PC-9 (cell line): ENCODE measurements around the gene SGMS1. TPM values are rescaled to one million over a fixed set of nuclear protein-coding genes. Genes with fewer than 3 reads are reported as not detected.

ENCODE experiments used
- BruUV-seq: library from RNA; stranded (reverse); fragments of 400-500 nt; replicated peaks from 2 replicates; lab custom pipeline; 2021; lab: Mats Ljungman, UMichigan
- CTCF ChIA-PET: fragments of 300-600 bp; sonication (Branson Sonifier 250); formaldehyde crosslinking; loops from one replicate; lab custom pipeline; 2022; ENCODE audit warnings: antibody characterized with exemption; lab: Charles Lee
- POLR2A ChIA-PET: fragments of 300-600 bp; sonication (Branson Sonifier 250); formaldehyde crosslinking; loops from one replicate; lab custom pipeline; 2022; ENCODE audit warnings: antibody characterized with exemption; ENCODE audit not compliant: unreplicated experiment; lab: Charles Lee
- DNase-seq, 2 experiments: peaks; one replicate each; pipeline versions ENCODE4 v3.0.0 to v3.0.0-alpha.2; 2015 to 2022; ENCODE audit warnings: mixed read lengths in 1 of 2
- H2AFZ ChIP-seq: fragments of 200-600 bp; sonication (generic); 2 replicates; pipeline ENCODE4 v1.8.1; 2017; ENCODE audit warnings: antibody characterized with exemption
- H3F3A ChIP-seq: fragments of 200-600 bp; sonication (generic); 2 replicates; pipeline ENCODE4 v1.8.1; 2017; ENCODE audit warnings: antibody characterized with exemption, mild to moderate bottlenecking, low read depth; ENCODE audit not compliant: insufficient read depth
- H3K27ac ChIP-seq: fragments of 200-600 bp; sonication (generic); 2 replicates; pipeline ENCODE4 v1.6.1; 2016; ENCODE audit warnings: mixed run types
- H3K27me3 ChIP-seq: fragments of 200-600 bp; sonication (generic); 2 replicates; pipeline ENCODE4 v1.6.1; 2016; ENCODE audit warnings: low read depth, mixed run types; ENCODE audit not compliant: insufficient read depth
- H3K36me3 ChIP-seq: fragments of 200-600 bp; sonication (generic); 2 replicates; pipeline ENCODE4 v1.6.1; 2016; ENCODE audit warnings: low read depth, mixed run types
- H3K4me1 ChIP-seq: fragments of 200-600 bp; sonication (generic); replicated peaks from 2 replicates; pipeline ENCODE4 v1.6.1; 2016; ENCODE audit warnings: mixed run types; ENCODE audit not compliant: insufficient read depth
- H3K4me2 ChIP-seq: fragments of 200-600 bp; sonication (generic); 2 replicates; pipeline ENCODE4 v1.6.1; 2017; ENCODE audit warnings: mixed run types
- H3K4me3 ChIP-seq: fragments of 200-600 bp; sonication (generic); 2 replicates; pipeline ENCODE4 v1.6.1; 2016; ENCODE audit warnings: mixed run types
- H3K79me2 ChIP-seq: fragments of 200-600 bp; sonication (generic); 2 replicates; pipeline ENCODE4 v1.6.1; 2017; ENCODE audit warnings: low read depth, mixed run types
- H3K9me2 ChIP-seq: fragments of 200-600 bp; sonication (generic); 2 replicates; pipeline ENCODE4 v1.8.1; 2017; ENCODE audit warnings: mild to moderate bottlenecking; ENCODE audit not compliant: insufficient read depth
- H3K9me3 ChIP-seq: fragments of 200-600 bp; sonication (generic); 2 replicates; pipeline ENCODE4 v1.8.1; 2016; ENCODE audit warnings: low read depth; ENCODE audit not compliant: insufficient read depth
- H4K20me1 ChIP-seq: fragments of 200-600 bp; sonication (generic); 2 replicates; pipeline ENCODE4 v1.8.1; 2017; ENCODE audit not compliant: insufficient read depth
- EZH2 ChIP-seq: fragments of 200-600 bp; sonication (generic); IDR thresholded peaks from 2 replicates; pipeline ENCODE4 v1.8.0; 2017; ENCODE audit warnings: antibody characterized with exemption, low read depth
- intact Hi-C: fragments of 100-400 bp; cut with micrococcal nuclease; formaldehyde crosslinking; loops from one replicate; pipeline ENCODE4 v1.10.0; 2022; ENCODE audit not compliant: unreplicated experiment
- total RNA-seq: library from RNA; stranded (reverse); gene quantifications from 2 replicates; pipeline ENCODE4 v1.2.3, GENCODE V29; 2021
- TF ChIP-seq, protein P1 (sequence below): fragments of 200-600 bp; sonication (generic); conservative IDR thresholded peaks from 2 replicates; pipeline ENCODE4 v1.6.1; 2017; ENCODE audit warnings: mixed run types, antibody characterized with exemption, mild to moderate bottlenecking, moderate library complexity

The SGMS1 gene
- total RNA-seq, 1 experiment from 2014 or later, result 35.0 TPM

DNA sequence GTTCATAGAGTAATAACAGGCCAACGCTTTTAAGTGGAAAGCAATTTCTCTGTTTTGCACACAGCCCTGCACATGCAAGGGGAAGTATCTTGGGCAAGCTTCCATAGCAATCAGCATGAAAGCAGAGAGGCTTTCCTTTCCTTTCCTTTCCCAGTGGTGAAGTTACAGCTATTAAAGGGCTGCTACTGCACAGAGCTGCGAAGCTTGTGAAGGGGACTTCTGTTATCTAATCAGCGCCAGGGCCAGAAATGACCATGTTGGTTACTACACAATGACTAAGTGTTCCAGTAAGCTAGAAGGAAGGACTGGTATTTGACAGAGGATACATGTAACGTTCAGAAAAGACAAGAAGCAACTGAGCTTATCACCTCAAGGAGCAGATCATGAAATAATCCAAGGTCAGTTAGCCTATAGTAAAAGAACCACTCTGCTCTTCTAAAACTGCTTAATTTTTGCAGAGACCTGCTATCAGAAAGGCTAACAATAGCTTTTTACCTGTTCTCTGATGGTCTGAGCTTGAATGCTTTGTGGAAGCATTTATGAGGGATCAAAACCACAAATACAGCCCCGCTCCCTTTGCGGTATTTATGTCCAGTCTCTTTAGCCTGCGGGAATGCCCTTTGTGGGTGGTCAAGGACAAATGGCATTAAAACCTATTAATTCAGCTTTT, 45.9 kb downstream of the SGMS1 start:
- BruUV-seq, result no TSS peak
- no peaks in the 10 kb centered on the region for H3K27me3 ChIP-seq
- no peak overlapping the region for H2AFZ ChIP-seq
- intact Hi-C loops, result no loop called here
- peaks cover 81% of the 10 kb centered on the region for H3K4me1 ChIP-seq
- H3K4me2 ChIP-seq, result peak overlapping the region; percentile 18
- CTCF ChIA-PET, result interaction anchor here (1.1 to 1.4 kb wide), 3 partner anchors 43 to 47 kb away, joined by 3 to 5 read pairs (median 3); no protein-coding TSS in a partner anchor
- no peak overlapping the region for H3K4me3 ChIP-seq
- no peaks in the 10 kb centered on the region for H3K36me3 ChIP-seq
- no peak overlapping the region for H3K27ac ChIP-seq
- POLR2A ChIA-PET, result interaction anchor here (0.6 to 0.8 kb wide), 2 partner anchors 47 to 153 kb away, joined by 3 to 6 read pairs; no protein-coding TSS in a partner anchor
- H3K79me2 ChIP-seq, result peaks cover 84% of the 10 kb centered on the region
- H4K20me1 ChIP-seq, result no peaks in the 10 kb centered on the region
- H3K9me3 ChIP-seq, result no peaks in the 10 kb centered on the region
- H3K9me2 ChIP-seq, result no peaks in the 10 kb centered on the region
- H3F3A ChIP-seq, result peaks cover 19% of the 10 kb centered on the region
- no peak for TF ChIP-seq EZH2
- TF ChIP-seq, protein P1, sequence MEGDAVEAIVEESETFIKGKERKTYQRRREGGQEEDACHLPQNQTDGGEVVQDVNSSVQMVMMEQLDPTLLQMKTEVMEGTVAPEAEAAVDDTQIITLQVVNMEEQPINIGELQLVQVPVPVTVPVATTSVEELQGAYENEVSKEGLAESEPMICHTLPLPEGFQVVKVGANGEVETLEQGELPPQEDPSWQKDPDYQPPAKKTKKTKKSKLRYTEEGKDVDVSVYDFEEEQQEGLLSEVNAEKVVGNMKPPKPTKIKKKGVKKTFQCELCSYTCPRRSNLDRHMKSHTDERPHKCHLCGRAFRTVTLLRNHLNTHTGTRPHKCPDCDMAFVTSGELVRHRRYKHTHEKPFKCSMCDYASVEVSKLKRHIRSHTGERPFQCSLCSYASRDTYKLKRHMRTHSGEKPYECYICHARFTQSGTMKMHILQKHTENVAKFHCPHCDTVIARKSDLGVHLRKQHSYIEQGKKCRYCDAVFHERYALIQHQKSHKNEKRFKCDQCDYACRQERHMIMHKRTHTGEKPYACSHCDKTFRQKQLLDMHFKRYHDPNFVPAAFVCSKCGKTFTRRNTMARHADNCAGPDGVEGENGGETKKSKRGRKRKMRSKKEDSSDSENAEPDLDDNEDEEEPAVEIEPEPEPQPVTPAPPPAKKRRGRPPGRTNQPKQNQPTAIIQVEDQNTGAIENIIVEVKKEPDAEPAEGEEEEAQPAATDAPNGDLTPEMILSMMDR, result no peak
- DNase-seq, result peak in 1 of 2 experiments; percentile 27

DNA sequence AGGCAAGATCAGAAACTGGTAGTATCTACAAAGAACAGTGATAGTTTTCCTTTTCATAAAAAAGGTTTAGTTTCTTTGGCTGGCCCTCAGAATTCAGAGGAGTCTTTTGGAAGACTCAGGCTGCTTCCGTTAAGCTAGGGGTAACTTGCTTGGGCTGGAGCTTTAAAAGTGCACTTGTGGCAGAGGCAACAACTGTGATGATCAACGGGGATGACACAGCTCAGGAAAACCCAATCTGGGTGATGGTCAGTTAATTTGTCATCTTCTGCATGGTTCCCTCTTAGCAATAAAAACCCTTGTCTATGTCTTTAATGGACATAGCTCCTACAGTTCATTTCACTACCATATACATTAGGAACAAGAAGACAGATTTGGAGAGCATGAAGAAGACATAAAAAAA, 46.7 kb downstream of the SGMS1 start:
- TF ChIP-seq, protein P1, result no peak
- TF ChIP-seq EZH2, result no peak
- no peak for DNase-seq
- no TSS peak for BruUV-seq
- no peaks in the 10 kb centered on the region for H3K36me3 ChIP-seq
- peaks cover 25% of the 10 kb centered on the region for H3F3A ChIP-seq
- H3K27me3 ChIP-seq, result no peaks in the 10 kb centered on the region
- H3K9me3 ChIP-seq, result no peaks in the 10 kb centered on the region
- H3K79me2 ChIP-seq, result peaks cover 78% of the 10 kb centered on the region
- H3K4me1 ChIP-seq, result peaks cover 83% of the 10 kb centered on the region
- ChIA-PET POLR2A (interaction anchor here (0.7 kb wide), 1 partner anchor 45 kb away, joined by 4 read pairs; no protein-coding TSS in a partner anchor), CTCF (interaction anchor here (1.2 to 1.4 kb wide), 2 partner anchors 46 to 47 kb away, joined by 3 to 5 read pairs; no protein-coding TSS in a partner anchor)
- peak overlapping the region; percentile 12; the same call in 1 of the 2 replicates for H3K27ac ChIP-seq
- no peaks in the 10 kb centered on the region for H4K20me1 ChIP-seq
- intact Hi-C loops, result no loop called here
- H3K9me2 ChIP-seq, result no peaks in the 10 kb centered on the region
- H2AFZ ChIP-seq, result no peak overlapping the region
- no peak overlapping the region for H3K4me3 ChIP-seq
- peak overlapping the region; percentile 49 for H3K4me2 ChIP-seq

DNA sequence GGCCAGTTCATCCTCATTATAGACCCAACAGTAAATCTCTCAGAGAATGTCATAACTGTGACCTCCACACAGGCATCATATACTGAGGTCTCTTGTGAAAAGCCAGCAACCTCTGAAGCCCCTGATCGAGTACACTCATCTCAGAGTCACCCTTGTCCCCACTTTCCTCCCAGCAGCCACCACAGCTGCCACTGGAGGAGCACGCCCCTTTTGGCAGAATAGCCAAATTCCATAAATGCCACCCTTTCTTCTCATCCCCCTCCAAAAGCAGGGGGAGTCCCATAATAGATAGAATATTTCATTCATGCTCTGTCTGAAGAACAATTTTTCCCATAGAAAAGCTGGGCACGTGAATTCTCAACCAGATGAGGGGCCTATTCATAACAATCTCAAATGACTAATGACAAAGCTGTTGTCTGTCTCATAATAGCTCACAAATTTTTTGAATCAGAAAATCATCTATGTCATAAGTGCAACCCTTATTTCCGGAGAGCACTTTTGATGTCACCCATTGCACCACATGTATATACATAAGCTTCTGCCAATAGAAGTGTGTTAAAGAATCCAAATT, 47.4 kb downstream of the SGMS1 start:
- Histone ChIP-seq H3K4me3 (no peak overlapping the region), H3K9me2 (no peaks in the 10 kb centered on the region), H3F3A (peaks cover 25% of the 10 kb centered on the region), H3K4me1 (peaks cover 83% of the 10 kb centered on the region), H3K4me2 (peak overlapping the region; percentile 49), H3K27ac (peak overlapping the region; percentile 12; the same call in 1 of the 2 replicates), H2AFZ (no peak overlapping the region), H3K27me3 (no peaks in the 10 kb centered on the region), H3K36me3 (no peaks in the 10 kb centered on the region), H4K20me1 (no peaks in the 10 kb centered on the region), H3K79me2 (peaks cover 71% of the 10 kb centered on the region), H3K9me3 (no peaks in the 10 kb centered on the region)
- ChIA-PET CTCF (interaction anchor here (1.2 kb wide), 1 partner anchor 47 kb away, joined by 3 read pairs; no protein-coding TSS in a partner anchor), POLR2A (interaction anchor here (0.7 kb wide), 1 partner anchor 46 kb away, joined by 4 read pairs; no protein-coding TSS in a partner anchor)
- peak; percentile 58 to 73 for DNase-seq
- intact Hi-C loops, result no loop called here
- no TSS peak for BruUV-seq
- TF ChIP-seq, protein P1, result no peak
- TF ChIP-seq EZH2, result no peak
